ENCODE measurements around the gene NDUFA3.

Gene NDUFA3

GRCh38 chr19:54141356-54141755 lies 38.7 kb downstream of the NDUFA3 start:
- DNase-seq: no peak

- no peak for DNase-seq
Observed at GRCh38 chr19:54142166-54142780, 39.6 kb downstream of the NDUFA3 start.

GRCh38 chr19:54145541-54146158 lies 43.0 kb downstream of the NDUFA3 start:
- no peak for DNase-seq

GRCh38 chr19:54147676-54148075 lies 45.0 kb downstream of the NDUFA3 start:
- no peak for DNase-seq

- DNase-seq: no peak
Observed at GRCh38 chr19:54148158-54148557, 45.5 kb downstream of the NDUFA3 start.

- DNase-seq: no peak
Observed at GRCh38 chr19:54149021-54149812, 46.6 kb downstream of the NDUFA3 start.

GRCh38 chr19:54151362-54152035 lies 48.8 kb downstream of the NDUFA3 start:
- no peak for DNase-seq

GRCh38 chr19:54152267-54152666 lies 49.6 kb downstream of the NDUFA3 start:
- DNase-seq: no peak

GRCh38 chr19:54152878-54153524 lies 50.3 kb downstream of the NDUFA3 start:
- DNase-seq: no peak

- DNase-seq: no peak
Observed at GRCh38 chr19:54153731-54154326, 51.2 kb downstream of the NDUFA3 start.

- DNase-seq: no peak
Observed at GRCh38 chr19:54154603-54155345, 52.1 kb downstream of the NDUFA3 start.

- no peak for DNase-seq
Observed at GRCh38 chr19:54155694-54156093, 53.0 kb downstream of the NDUFA3 start.

- DNase-seq: no peak
Observed at GRCh38 chr19:54156490-54156889, 53.8 kb downstream of the NDUFA3 start.

GRCh38 chr19:54156953-54157352 lies 54.3 kb downstream of the NDUFA3 start:
- no peak for DNase-seq
